H54 (cell line): Measurements from ENCODE around the gene EEF1G.
"Not testable (repeated sequence)": the region's sequence is repeated elsewhere in the genome, so short reads cannot be mapped to it uniquely, and the experiment has no call there.

Experiments
- DNase-seq: peaks from one replicate; pipeline ENCODE4 v3.0.0; 2011; ENCODE audit warnings: low spot score, mixed read lengths; ENCODE audit not compliant: insufficient read length
- FAIRE-seq: peaks from 3 replicates; lab custom pipeline; 2011; peaks lifted over from hg19 to GRCh38; lab: Jason Lieb, UNC
- POLR2A ChIP-seq: IDR thresholded peaks from 2 replicates; pipeline ENCODE4 v1.6.1; 2011; ENCODE audit warnings: low read depth, mild to moderate bottlenecking, low read length

Gene EEF1G, protein sequence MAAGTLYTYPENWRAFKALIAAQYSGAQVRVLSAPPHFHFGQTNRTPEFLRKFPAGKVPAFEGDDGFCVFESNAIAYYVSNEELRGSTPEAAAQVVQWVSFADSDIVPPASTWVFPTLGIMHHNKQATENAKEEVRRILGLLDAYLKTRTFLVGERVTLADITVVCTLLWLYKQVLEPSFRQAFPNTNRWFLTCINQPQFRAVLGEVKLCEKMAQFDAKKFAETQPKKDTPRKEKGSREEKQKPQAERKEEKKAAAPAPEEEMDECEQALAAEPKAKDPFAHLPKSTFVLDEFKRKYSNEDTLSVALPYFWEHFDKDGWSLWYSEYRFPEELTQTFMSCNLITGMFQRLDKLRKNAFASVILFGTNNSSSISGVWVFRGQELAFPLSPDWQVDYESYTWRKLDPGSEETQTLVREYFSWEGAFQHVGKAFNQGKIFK

DNA sequence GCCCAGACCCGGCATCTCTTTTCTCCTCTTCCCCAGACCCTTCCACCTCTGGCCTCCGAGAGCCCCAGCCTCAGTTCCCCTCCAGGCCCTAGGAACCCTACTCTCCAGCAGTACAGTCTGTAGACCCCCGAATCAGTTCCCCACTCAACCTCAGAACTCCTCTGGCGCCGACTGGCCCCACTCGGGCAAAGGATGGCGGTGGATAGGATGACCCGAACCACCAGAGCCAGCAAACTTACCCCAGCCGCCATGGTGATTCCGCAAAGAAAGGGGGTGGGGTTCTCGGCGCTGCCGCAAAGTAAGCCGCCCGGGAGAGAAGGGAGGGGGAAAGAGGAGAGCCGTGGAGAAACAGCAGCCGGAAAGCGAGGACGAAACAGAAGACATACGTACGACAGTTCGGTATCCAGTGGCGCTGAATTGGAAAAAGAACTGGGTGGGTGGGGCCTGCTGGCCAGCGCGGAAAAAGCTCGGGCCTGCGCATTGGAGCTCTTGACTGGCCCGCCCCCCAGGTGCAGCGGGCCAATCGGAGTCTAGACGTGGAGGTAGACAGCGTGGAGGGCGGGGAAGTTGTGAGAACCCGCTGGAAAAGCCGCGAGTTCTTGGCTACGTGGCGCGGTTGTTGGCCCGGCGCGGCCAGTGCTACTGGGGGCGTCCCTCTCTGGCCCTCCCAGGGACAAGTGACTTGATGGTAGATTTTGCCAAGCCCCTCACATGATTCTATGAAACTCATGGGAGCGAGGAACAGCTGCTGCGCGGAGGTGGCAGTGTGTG lies at the start of gene EEF1G:
EEF1G (minus strand) TSS at position 300 of the 771 bp plus-strand sequence; CDS start at position 251, 49 bp downstream.
- FAIRE-seq = peak; percentile 11
- peak; percentile 92 for DNase-seq

DNA sequence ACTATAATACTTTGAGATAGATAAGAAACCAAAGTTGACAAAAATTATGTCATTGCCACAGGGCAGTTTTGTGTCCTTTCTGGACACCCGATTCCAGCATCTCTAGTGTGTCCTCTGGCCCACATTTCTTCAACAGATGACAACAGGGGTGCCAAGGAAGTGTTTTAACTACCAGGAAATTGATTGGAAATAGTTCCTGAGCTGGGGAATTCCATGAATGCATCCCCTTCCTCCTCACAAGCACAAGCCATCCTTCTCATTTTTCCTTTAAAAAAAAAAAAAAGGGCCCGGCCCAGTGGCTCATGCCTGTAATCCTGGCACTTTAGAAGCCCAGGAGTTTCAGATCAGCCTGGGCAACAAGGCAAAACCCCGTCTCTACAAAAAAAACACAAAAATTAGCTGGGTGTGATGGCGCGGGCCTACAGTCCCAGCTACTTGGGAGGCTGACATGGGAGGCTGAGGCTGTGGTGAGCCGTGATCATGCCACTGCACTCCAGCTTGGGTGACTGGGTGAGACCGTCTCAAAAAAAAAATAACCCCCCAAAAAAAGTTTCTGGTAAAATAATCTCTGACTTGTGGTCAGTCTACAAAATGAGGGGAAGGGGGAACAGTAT lies 48.9 kb upstream of the EEF1G start:
- FAIRE-seq (no peak), DNase-seq (no peak)
- no peak for TF ChIP-seq POLR2A

More for the DNA sequence above, at the start of gene EEF1G:
- peak; percentile 91 for TF ChIP-seq POLR2A

DNA sequence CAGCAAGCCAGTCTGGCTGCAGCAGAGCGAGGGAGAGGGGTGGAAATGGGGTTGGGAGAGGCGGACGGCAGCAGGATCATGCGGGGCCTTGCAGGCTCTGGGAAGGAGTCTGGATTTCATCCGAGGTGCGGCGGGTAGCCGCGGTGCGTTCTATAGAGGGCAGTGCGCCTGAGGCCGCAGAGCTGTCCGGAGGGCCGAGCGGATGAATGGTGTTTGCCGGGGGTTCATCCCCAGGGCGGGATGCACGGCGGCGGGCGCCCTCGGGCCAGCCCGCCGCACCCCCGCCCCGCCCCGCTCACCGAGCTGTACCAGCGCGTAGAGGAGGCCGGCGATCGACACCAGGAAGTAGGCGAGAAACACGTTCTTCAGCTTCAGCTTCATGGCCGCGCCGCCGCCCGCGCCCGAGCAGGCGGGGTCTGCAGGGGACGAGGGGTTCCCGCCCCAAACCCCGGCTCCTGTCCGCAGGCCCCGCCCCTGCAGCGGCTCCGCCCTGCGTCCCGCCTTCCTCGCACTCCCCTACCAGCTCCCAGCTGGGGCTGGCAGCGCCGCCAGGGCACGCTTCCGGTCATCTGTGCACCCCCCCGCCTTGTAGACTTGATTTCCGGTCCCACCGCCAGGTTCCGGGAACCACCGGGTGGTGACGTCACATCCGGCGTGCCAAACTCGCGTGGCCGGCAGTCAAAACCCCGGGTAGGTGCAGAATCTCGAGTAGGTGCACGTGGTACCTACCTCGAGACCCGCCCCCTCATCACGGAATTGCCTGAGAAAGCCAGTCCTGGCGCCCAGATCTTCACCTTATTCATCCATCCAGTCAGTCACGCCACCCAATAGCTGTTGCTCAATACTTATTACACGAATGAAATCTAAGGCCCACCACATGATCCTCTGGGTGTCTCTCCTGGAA lies 48.1 kb upstream of the EEF1G start, which contains the start of gene B3GAT3:
B3GAT3 (minus strand) TSS at position 420 of the 904 bp plus-strand sequence; CDS start at position 381, 39 bp downstream.
- peak; percentile 80 for TF ChIP-seq POLR2A
- DNase-seq (peak; percentile 97), FAIRE-seq (no peak)

DNA sequence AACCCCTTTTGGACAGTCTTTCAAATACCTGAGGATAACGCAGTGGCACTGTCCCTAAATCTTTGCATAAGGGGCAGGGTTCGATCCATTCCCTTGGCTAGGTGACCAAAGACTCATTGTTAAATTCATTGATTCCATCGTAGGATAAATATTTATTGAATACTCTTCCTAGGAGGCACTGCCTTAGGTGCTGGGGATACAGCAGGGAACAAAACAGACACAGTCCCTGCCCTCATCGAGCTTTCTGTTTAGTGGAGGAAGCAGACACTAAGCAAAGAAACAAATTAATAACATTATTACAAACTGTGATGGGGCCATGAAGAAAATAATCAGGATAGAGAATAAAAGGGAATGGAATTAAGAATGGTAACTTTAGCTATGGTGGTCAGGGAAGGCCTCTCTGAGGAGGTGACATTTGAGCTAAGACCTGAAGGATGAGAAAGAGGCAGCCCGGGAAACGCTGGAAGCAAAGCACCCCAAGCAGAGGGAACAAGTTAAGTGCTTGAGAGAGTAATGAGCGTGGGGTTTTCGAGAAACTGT lies 47.4 kb upstream of the EEF1G start:
- DNase-seq = no peak
- TF ChIP-seq POLR2A = no peak
- FAIRE-seq = no peak

DNA sequence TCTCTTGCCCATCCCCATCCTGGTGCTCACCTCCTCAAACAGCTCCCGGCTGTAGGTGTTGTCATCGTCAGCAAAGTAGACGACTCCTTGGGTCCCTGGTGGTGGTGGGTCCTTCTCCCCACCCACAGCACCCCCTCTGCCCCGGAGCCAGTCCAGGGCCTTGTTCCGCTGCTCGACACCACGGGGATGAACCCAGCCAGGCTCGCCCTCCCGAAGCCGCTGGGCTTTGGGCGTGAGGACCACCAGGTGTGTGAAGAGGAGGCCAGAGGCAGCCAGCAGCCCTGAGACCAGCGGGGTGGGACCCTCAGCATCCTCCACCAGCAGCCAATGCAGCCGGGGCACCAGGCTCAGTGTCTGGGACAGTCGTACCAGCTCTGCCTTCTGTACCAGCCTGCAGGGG lies 43.3 kb upstream of the EEF1G start:
- not testable (repeated sequence) for FAIRE-seq, DNase-seq

DNA sequence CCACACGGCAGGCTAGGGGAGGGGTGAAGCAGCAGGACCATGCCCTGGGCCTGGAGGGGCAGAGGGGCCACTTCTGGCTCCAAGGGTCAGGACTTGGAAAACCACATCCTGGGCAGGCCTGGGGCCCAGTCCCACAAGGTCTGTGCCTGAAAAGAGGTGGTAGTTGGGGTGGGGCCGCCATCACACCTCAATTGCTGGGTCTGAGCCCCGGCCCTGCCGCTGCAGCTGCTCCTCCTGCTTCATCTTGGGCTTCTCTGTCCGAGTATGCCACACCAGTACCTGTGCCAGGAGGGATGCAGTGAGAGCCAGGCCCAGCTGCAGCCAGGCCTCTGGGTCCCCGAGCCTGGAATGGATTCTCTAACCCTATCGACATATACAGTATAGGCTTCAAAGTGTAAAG lies 41.8 kb upstream of the EEF1G start:
- FAIRE-seq (no peak), DNase-seq (no peak)
- TF ChIP-seq POLR2A = no peak

DNA sequence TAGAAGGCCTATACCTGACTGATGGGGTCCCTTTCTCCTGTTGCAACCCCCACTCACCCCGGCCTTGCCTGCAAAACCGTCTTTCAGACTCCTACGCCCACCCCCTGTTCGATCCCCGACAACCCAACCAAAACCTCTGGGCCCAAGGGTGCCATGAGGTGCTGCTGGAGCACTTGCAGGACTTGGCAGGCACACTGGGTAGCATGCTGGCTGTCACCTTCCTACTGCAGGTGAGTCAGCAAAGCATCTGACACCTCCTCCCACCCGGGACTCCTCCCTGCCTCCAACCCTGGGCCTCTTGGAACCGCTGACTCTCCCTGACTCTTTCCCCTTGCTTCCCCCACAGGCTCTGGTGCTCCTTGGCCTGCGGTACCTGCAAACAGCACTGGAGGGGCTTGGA lies 40.6 kb upstream of the EEF1G start:
- no peak for TF ChIP-seq POLR2A
- FAIRE-seq (no peak), DNase-seq (peak; percentile 53)

DNA sequence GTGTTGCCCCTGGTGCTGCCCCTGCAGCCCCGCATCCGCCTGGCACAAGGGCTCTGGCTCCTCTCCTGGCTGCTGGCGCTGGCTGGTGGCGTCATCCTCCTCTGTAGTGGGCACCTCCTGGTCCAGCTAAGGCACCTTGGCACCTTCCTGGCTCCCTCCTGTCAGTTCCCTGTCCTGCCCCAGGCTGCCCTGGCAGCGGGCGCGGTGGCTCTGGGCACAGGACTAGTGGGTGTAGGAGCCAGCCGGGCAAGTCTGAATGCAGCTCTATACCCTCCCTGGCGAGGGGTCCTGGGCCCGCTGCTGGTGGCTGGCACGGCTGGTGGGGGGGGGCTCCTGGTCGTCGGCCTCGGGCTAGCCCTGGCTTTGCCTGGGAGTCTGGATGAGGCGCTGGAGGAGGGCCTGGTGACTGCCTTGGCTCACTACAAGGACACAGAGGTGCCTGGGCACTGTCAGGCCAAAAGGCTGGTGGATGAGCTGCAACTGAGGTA lies 39.6 kb upstream of the EEF1G start:
- FAIRE-seq = no peak
- no peak for DNase-seq
- TF ChIP-seq POLR2A = no peak

DNA sequence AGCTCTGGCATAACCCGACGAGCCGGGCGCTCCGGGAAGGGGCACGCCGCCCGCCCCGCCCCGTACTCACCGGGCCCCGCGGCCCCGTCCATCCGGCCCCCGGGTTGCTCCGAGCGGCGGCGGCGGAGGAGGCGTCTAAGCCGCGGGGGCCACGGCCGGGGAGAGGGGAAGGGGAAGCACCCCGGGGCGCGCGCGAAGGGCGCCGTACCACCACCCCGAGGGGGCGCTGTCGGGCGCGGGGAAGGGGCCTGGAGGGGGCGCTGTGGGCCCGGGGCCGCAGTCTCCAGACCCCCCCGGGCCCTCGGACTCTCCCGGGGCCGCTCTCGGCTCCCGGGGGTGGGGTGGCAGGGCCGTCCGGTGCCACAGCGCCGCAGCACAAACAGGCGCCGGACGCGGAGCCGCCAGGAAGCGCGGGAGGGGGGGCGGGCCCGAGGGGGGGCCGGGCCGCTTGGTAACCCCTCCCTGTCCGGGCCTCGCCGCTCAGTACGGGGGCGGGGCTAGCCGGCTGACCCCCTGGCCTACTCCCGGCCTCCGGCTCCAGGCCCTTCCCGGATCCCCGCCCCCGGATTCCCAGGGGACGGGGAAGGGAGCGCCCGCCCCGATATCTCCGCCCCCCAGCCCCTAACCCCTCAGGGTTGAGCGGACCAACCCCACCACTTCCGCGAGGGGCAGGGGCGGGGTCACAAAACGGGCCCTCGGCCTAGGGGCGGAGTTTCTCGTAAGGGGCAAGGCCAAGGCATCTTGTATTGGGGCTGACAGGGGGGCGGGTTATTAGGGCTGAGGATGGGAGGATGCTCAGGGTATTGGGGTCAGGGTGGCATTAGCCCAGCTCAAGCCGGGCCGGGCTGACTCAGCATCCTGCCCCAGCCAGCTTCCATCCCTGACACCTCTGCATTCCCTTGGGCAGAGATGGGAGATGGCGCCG lies 38.9 kb upstream of the EEF1G start, which contains the start of the genes EML3 and ROM1:
EML3 (minus strand) TSS at position 410 of the 925 bp plus-strand sequence; CDS start at position 92, 318 bp downstream.
ROM1 (plus strand) TSS at position 892 of the 925 bp plus-strand sequence; CDS start at position 917, 25 bp downstream.
- DNase-seq (peak; percentile 89), FAIRE-seq (no peak)
- peak; percentile 57 for TF ChIP-seq POLR2A

DNA sequence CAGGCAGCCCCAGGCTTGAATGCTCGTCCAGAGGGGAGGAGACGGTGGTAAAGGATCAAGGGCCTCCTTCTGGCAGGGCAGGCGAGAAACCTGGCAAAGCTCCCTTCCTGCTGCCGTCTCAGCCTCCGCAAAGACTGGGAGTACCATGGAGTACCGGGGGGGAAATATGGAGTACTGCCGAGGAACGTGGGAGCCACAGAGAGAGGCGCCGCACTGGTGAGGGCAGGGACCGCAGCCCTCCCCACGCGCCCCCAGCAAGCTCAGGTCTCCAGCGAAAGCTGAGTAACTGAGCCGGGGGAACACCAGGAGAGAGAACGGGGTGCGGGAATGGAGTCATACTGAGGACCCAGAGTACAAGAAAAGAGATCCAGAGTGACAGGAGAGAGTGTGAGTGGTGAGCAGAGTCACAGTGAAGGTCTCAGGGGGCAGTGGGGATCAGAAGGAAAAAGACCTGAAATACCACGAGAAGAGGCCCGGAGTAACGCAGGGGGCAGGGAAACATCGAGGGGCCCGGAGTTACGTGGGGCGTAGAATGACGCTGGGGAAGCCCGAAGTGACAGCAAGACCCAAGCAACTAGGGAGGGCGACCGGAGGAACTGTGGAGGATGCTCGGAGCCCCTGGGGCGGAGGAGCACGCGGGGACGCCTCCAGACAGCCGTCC lies 38.1 kb upstream of the EEF1G start:
- no peak for FAIRE-seq

More for the DNA sequence above, 38.1 kb upstream of the EEF1G start:
- TF ChIP-seq POLR2A = peak; percentile 55; the same call in 1 of the 2 replicates
- DNase-seq = peak; percentile 53
